HG03558 (cell line): ENCODE measurements around the gene ASB9.
"Not testable (repeated sequence)": the region's sequence is repeated elsewhere in the genome, so short reads cannot be mapped to it uniquely, and the experiment has no call there.

Experiments
- ATAC-seq: cut with Tn5 transposase; IDR thresholded peaks from one replicate; pipeline ENCODE4 v1.9.1; 2021; ENCODE audit warnings: moderate number of reproducible peaks; ENCODE audit not compliant: unreplicated experiment; ENCODE audit errors: extremely low read depth

Gene ASB9

GRCh38 chrX:15269618-15270521 is at the start of gene ASB9:
Gene ASB9 (minus strand): TSS chrX:15270083. CDS start chrX:15269874, 209 bp downstream.
- no peak for ATAC-seq

- no peak for ATAC-seq
Measured at GRCh38 chrX:15319075-15319474, 49.2 kb upstream of the ASB9 start.

- no peak for ATAC-seq
Measured at GRCh38 chrX:15315509-15315908, 45.6 kb upstream of the ASB9 start, which contains the start of gene ASB11. Gene ASB11 (minus strand): TSS chrX:15315640. CDS start chrX:15315605, 35 bp downstream.

- no peak for ATAC-seq
Measured at GRCh38 chrX:15314472-15314871, 44.6 kb upstream of the ASB9 start.

GRCh38 chrX:15311119-15311518 is 41.2 kb upstream of the ASB9 start:
- ATAC-seq: no peak

- ATAC-seq: no peak
Measured at GRCh38 chrX:15310117-15310516, 40.2 kb upstream of the ASB9 start.

- ATAC-seq: not testable (repeated sequence)
Measured at GRCh38 chrX:15305899-15306298, 36.0 kb upstream of the ASB9 start.

GRCh38 chrX:15301924-15302323 is 32.0 kb upstream of the ASB9 start:
- ATAC-seq: no peak

GRCh38 chrX:15299941-15300851 is 30.3 kb upstream of the ASB9 start:
- no peak for ATAC-seq

GRCh38 chrX:15298780-15299179 is 28.9 kb upstream of the ASB9 start:
- no peak for ATAC-seq

GRCh38 chrX:15298201-15298600 is 28.3 kb upstream of the ASB9 start:
- no peak for ATAC-seq

GRCh38 chrX:15293451-15293850 is 23.6 kb upstream of the ASB9 start:
- no peak for ATAC-seq

- ATAC-seq: no peak
Measured at GRCh38 chrX:15292861-15293260, 23.0 kb upstream of the ASB9 start.

- ATAC-seq: no peak
Measured at GRCh38 chrX:15277604-15278003, 7.7 kb upstream of the ASB9 start.

- no peak for ATAC-seq
Measured at GRCh38 chrX:15274946-15275345, 5.1 kb upstream of the ASB9 start.

GRCh38 chrX:15273275-15273674 is 3.4 kb upstream of the ASB9 start:
- ATAC-seq: not testable (repeated sequence)

- no peak for ATAC-seq
Measured at GRCh38 chrX:15271757-15272156, 1.9 kb upstream of the ASB9 start.

GRCh38 chrX:15269120-15269519 is 763 bp downstream of the ASB9 start:
- no peak for ATAC-seq

- no peak for ATAC-seq
Measured at GRCh38 chrX:15254852-15255251, 15.0 kb downstream of the ASB9 start.

- ATAC-seq: no peak
Measured at GRCh38 chrX:15245896-15246295, 24.0 kb downstream of the ASB9 start.

- ATAC-seq: no peak
Measured at GRCh38 chrX:15244421-15244820, 25.5 kb downstream of the ASB9 start.
